Right lobe of liver (tissue), 6 donors: ENCODE measurements around the gene BARX2. TPM values are rescaled to one million over a fixed set of nuclear protein-coding genes. Genes with fewer than 3 reads are reported as not detected.

ENCODE experiments used
- ATAC-seq, 4 donors: fragments of 200-7000 bp; cut with Tn5 transposase; one replicate each; pipeline ENCODE4 v1.9.1; 2020; ENCODE audit warnings: mild to moderate bottlenecking in 4 of 4, moderate library complexity in 4 of 4
- DNase-seq, 3 donors: peaks; one replicate each; pipeline ENCODE4 v3.0.0-alpha.2; 2020
- H3K27ac ChIP-seq, 3 donors: fragments of 200-600 bp; one replicate each; pipeline ENCODE4 v1.8.0; 2022
- H3K27me3 ChIP-seq, 2 donors: fragments of 200-600 bp; one replicate each; pipeline ENCODE4 v1.8.0; 2022
- H3K36me3 ChIP-seq, 4 donors: fragments of 200-600 bp; sonication (generic) in 1 of 4; one replicate each; pipeline versions ENCODE4 v1.5.1 to v1.8.0; 2017 to 2022; ENCODE audit warnings: control low read depth in 1 of 4
- H3K4me1 ChIP-seq, 4 donors: fragments of 200-600 bp; sonication (generic) in 1 of 4; one replicate each; pipeline versions ENCODE4 v1.5.1 to v1.8.0; 2017 to 2022; ENCODE audit warnings: control low read depth in 1 of 4
- H3K4me3 ChIP-seq, 3 donors: fragments of 200-600 bp; one replicate each; pipeline ENCODE4 v1.8.0; 2022
- H3K9me3 ChIP-seq, 4 donors: fragments of 200-600 bp; sonication (generic) in 1 of 4; one replicate each; pipeline versions ENCODE4 v1.5.1 to v1.8.0; 2017 to 2022; ENCODE audit warnings: control low read depth in 1 of 4
- CTCF ChIP-seq, 4 donors: fragments of 200-600 bp in 3 of 4; fragments of 450-650 bp in 1 of 4; IDR thresholded peaks; one replicate each; pipeline versions ENCODE4 v1.5.1 to v1.8.0; 2016 to 2022; ENCODE audit warnings: antibody characterized with exemption in 4 of 4, mild to moderate bottlenecking in 2 of 4
- POLR2A ChIP-seq: fragments of 450-650 bp; IDR thresholded peaks from one replicate; pipeline ENCODE4 v1.6.1; 2017; ENCODE audit warnings: antibody characterized with exemption, mild to moderate bottlenecking
- WGBS: methylation state at CpG from one replicate; pipeline ENCODE4 v1.1.6; 2018; ENCODE audit warnings: low coverage, low lambda C conversion rate; ENCODE audit not compliant: insufficient coverage; ENCODE audit errors: missing lambda C conversion rate; 5-methylcytosine and 5-hydroxymethylcytosine counted together
- intact Hi-C, 2 donors: fragments of 100-400 bp; cut with DNase I; formaldehyde crosslinking; loops; one replicate each; pipeline versions ENCODE4 v1.11.2 to v1.14.1; 2022
- total RNA-seq, 6 experiments: library from RNA; depleted of rRNA in 2 of 6; stranded (reverse); fragments of >200 nt in 2 of 6; fragmentation: NEBNext Ultra II Directional in 3 of 6; extraction: Animal tissue kit (Norgen Biotek cat#: 25700) in 3 of 6; gene quantifications; one replicate each; pipeline versions ENCODE4 v1.1.0 to v1.2.4, GENCODE V29; 2016 to 2023
- donor health status: DM: no; HTN: yes; CAD: no.
- donor health status: DM: no; HTN: no; CAD: no.
- donor health status: DM: no; HTN: no; CAD: no.
- donor health status: DM: no; HTN: yes; CAD: no.
- donor health status: DM: no; HTN: yes; CAD: no.

The BARX2 gene
- total RNA-seq, 6 experiments from 2014 or later, result not detected

- Histone ChIP-seq H3K4me1 (no peaks in the 10 kb centered on the region), H3K36me3 (no peaks in the 10 kb centered on the region), H3K27me3 (peaks cover 0 to 14% of the 10 kb centered on the region in 2 donors), H3K9me3 (no peaks in the 10 kb centered on the region), H3K4me3 (no peak overlapping the region), H3K27ac (no peak overlapping the region)
- intact Hi-C loops, result no loop called here
- WGBS, result 70% methylated on average over 13 of the region's 13 CpGs
- TF ChIP-seq POLR2A (no peak), CTCF (IDR thresholded peaks at IDR 0.05) (no peak)
- ATAC-seq (no peak), DNase-seq (no peak)
Measured at GRCh38 chr11:129366737-129367597, 8.7 kb upstream of the BARX2 start.

GRCh38 chr11:129368889-129369672 is 6.6 kb upstream of the BARX2 start:
- Histone ChIP-seq H3K27me3 (peaks cover 3 to 35% of the 10 kb centered on the region in 2 donors), H3K27ac (no peak overlapping the region), H3K4me1 (peaks cover 0 to 17% (median 5%) of the 10 kb centered on the region in 4 donors), H3K4me3 (no peak overlapping the region), H3K9me3 (no peaks in the 10 kb centered on the region), H3K36me3 (no peaks in the 10 kb centered on the region)
- no peak for ATAC-seq
- DNase-seq, result no peak
- intact Hi-C loops, result no loop called here
- no peak for TF ChIP-seq CTCF (IDR thresholded peaks at IDR 0.05)
- TF ChIP-seq POLR2A, result no peak
- WGBS, result 26% methylated on average over 3 of the region's 4 CpGs

GRCh38 chr11:129370715-129371114 is 4.9 kb upstream of the BARX2 start:
- peaks cover 0 to 26% (median 6%) of the 10 kb centered on the region in 4 donors for H3K4me1 ChIP-seq
- H3K36me3 ChIP-seq, result no peaks in the 10 kb centered on the region
- WGBS, result 78% methylated on average over 3 of the region's 3 CpGs
- no peaks in the 10 kb centered on the region for H3K9me3 ChIP-seq
- no peak overlapping the region for H3K4me3 ChIP-seq
- intact Hi-C loops, result loop anchor here in 1 of 2 donors (10.0 kb wide), 2 partner anchors 324 to 374 kb away; no protein-coding TSS in a partner anchor
- H3K27me3 ChIP-seq, result peaks cover 9 to 47% of the 10 kb centered on the region in 2 donors
- no peak overlapping the region for H3K27ac ChIP-seq
- DNase-seq (no peak), ATAC-seq (no peak)
- TF ChIP-seq POLR2A (no peak), CTCF (IDR thresholded peaks at IDR 0.05) (no peak)

GRCh38 chr11:129372609-129373488 is 2.8 kb upstream of the BARX2 start:
- Histone ChIP-seq H3K9me3 (no peaks in the 10 kb centered on the region), H3K36me3 (no peaks in the 10 kb centered on the region), H3K27ac (no peak overlapping the region), H3K4me1 (peaks cover 0 to 26% (median 6%) of the 10 kb centered on the region in 4 donors), H3K27me3 (peaks cover 11 to 62% of the 10 kb centered on the region in 2 donors), H3K4me3 (peak overlapping the region; percentile 10 to 35 (median 23))
- no peak for DNase-seq
- intact Hi-C loops, result loop anchor here in 1 of 2 donors (10.0 kb wide), 2 partner anchors 322 to 372 kb away; no protein-coding TSS in a partner anchor
- no peak for TF ChIP-seq POLR2A
- ATAC-seq, result peak in 2 of 4 donors; percentile 17 to 26
- 5% methylated on average over 37 of the region's 77 CpGs for WGBS
